Nephron progenitor cell (in vitro differentiated cells): ENCODE measurements around the gene CLTA.

Source experiments
- DNase-seq: peaks from one replicate; pipeline ENCODE4 v3.0.0; 2021
- H3K27ac Mint-ChIP-seq: 2 replicates; pipeline ENCODE4 v1.8.0; 2021; ENCODE audit warnings: mild to moderate bottlenecking, moderate library complexity, mixed read lengths
- H3K27me3 Mint-ChIP-seq: 2 replicates; pipeline ENCODE4 v1.8.0; 2021; ENCODE audit warnings: mild to moderate bottlenecking, low read depth, mixed read lengths; ENCODE audit not compliant: poor library complexity
- H3K36me3 Mint-ChIP-seq: 2 replicates; pipeline ENCODE4 v1.8.0; 2021; ENCODE audit warnings: low read depth, mixed read lengths
- H3K4me1 Mint-ChIP-seq: 2 replicates; pipeline ENCODE4 v1.8.0; 2021; ENCODE audit warnings: mixed read lengths
- H3K4me3 Mint-ChIP-seq: 2 replicates; pipeline ENCODE4 v1.8.0; 2021; ENCODE audit warnings: mild to moderate bottlenecking, moderate library complexity, mixed read lengths
- H3K9me3 Mint-ChIP-seq: 2 replicates; pipeline ENCODE4 v1.8.0; 2021; ENCODE audit warnings: mild to moderate bottlenecking, moderate library complexity, mixed read lengths
- CTCF ChIP-seq: fragments of 200-600 bp; sonication (generic); IDR thresholded peaks from 2 replicates; pipeline ENCODE4 v1.5.0; 2021; ENCODE audit warnings: antibody characterized with exemption

CLTA gene

GRCh38 chr9:36149197-36149596, 41.5 kb upstream of the CLTA start:
- Mint-ChIP-seq H3K4me1 (peaks cover 21% of the 10 kb centered on the region), H3K4me3 (no peak overlapping the region), H3K36me3 (peaks cover 35% of the 10 kb centered on the region), H3K9me3 (peaks cover 14% of the 10 kb centered on the region), H3K27me3 (no peaks in the 10 kb centered on the region), H3K27ac (no peak overlapping the region)
- no peak for TF ChIP-seq CTCF
- no peak for DNase-seq

DNA sequence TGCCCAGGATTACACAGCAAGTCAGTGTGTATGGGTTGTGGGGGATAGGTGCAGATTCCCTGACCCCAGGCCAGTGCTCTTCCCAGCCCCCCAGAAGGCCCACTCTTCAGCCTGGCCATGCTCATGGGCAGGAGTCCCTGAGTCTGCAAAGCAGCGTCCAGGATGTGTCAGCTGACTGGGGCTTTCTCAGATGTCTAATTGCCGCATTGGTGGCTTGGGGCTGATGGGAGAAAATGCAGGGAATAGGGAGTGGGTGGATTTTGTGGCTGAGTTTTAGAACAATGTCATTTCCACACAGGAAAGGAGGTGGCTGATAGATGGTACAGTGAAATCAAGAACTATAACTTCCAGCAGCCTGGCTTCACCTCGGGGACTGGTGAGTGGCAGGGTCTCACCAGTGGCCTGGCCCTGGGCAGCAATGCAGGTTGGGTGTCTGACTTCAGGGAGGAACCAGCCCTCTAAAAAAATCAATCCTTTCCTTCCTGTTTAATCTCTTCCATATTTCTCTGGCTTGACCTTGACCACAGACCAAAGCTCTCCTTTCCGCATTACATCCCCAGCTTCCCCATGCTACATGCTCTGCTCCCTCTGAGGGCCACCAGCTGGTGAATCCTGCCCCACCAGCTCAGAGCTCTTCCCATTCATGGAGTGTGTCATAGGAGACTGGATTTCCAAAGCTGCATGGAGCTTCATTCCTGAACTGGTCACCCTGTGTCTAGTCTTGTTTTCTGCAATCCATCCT, 40.0 kb upstream of the CLTA start:
- Mint-ChIP-seq H3K9me3 (peaks cover 19% of the 10 kb centered on the region), H3K4me1 (peaks cover 30% of the 10 kb centered on the region), H3K27ac (peak overlapping the region; percentile 25), H3K4me3 (no peak overlapping the region), H3K27me3 (no peaks in the 10 kb centered on the region), H3K36me3 (peaks cover 35% of the 10 kb centered on the region)
- no peak for DNase-seq
- TF ChIP-seq CTCF: no peak

GRCh38 chr9:36151316-36152210, 39.2 kb upstream of the CLTA start:
- DNase-seq: no peak
- Mint-ChIP-seq H3K36me3 (peaks cover 32% of the 10 kb centered on the region), H3K4me3 (no peak overlapping the region), H3K9me3 (peaks cover 14% of the 10 kb centered on the region), H3K27ac (peak overlapping the region; percentile 59), H3K4me1 (peaks cover 25% of the 10 kb centered on the region), H3K27me3 (no peaks in the 10 kb centered on the region)
- no peak for TF ChIP-seq CTCF

GRCh38 chr9:36152741-36153438, 37.8 kb upstream of the CLTA start:
- Mint-ChIP-seq H3K4me3 (no peak overlapping the region), H3K9me3 (peaks cover 24% of the 10 kb centered on the region), H3K36me3 (peaks cover 31% of the 10 kb centered on the region), H3K4me1 (peaks cover 19% of the 10 kb centered on the region), H3K27me3 (no peaks in the 10 kb centered on the region), H3K27ac (peak overlapping the region; percentile 32)
- no peak for DNase-seq
- no peak for TF ChIP-seq CTCF

DNA sequence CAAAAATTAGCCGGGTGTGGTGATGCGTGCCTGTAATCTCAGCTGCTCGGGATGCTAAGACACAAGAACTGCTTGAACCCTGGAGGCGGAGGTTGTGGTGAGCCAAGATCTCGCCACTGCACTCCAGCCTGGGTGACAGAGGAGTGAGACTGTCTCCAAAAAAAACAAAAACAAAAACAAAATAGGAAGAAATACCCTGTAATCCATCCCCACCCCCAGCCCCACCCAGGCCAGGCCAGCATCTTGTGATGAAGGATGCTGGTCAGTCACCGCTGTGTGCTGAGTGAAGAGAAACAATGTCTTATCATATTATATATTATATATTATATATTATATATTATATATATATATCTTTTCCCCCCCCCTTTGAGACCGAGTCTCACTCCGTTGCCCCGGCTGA, 37.0 kb upstream of the CLTA start:
- peaks cover 31% of the 10 kb centered on the region for H3K9me3 Mint-ChIP-seq
- no peak for DNase-seq
- H3K4me1 Mint-ChIP-seq: peaks cover 19% of the 10 kb centered on the region
- peaks cover 39% of the 10 kb centered on the region for H3K36me3 Mint-ChIP-seq
- H3K27me3 Mint-ChIP-seq: no peaks in the 10 kb centered on the region
- no peak for TF ChIP-seq CTCF
- H3K4me3 Mint-ChIP-seq: no peak overlapping the region
- no peak overlapping the region for H3K27ac Mint-ChIP-seq
